ENCODE data around the gene IGF2R. TPM values are rescaled to one million over a fixed set of nuclear protein-coding genes. Genes with fewer than 3 reads are reported as not detected.

Gene IGF2R
- total RNA-seq, 4 donors from 2014 or later: 38.2 to 56.1 (median 52.0) TPM

DNA sequence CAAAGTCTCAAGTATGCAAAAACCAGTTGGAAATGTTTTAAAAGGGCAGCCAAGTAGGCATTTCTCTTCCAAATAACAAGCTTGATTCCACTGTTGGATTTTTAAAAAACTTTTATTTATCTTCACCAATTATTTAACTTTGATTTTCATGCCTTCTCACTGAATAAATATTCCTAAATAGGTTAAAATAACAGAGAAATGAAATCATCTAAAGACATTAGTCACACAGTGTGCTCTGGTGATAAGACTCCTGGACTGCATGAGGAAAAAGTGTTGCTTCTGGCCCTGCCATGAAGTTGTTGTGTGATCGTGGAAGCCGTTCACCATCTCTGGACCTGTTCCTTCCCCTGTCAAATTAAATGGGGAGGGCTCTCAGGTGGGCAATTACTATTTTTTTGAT, 33.8 kb upstream of the IGF2R start:
- H3K36me3 ChIP-seq: no peaks in the 10 kb centered on the region
- H3K4me1 ChIP-seq: peaks cover 0 to 10% (median under 1%) of the 10 kb centered on the region in 3 donors
- intact Hi-C loops (cut with DNase I): no loop called here
- no peaks in the 10 kb centered on the region for H3K27me3 ChIP-seq
- no peak for DNase-seq
- peaks cover 0 to 5% (median 0%) of the 10 kb centered on the region in 3 donors for H3K9me3 ChIP-seq
- TF ChIP-seq POLR2A (IDR thresholded peaks at IDR 0.05): no peak
- TF ChIP-seq, protein P1, sequence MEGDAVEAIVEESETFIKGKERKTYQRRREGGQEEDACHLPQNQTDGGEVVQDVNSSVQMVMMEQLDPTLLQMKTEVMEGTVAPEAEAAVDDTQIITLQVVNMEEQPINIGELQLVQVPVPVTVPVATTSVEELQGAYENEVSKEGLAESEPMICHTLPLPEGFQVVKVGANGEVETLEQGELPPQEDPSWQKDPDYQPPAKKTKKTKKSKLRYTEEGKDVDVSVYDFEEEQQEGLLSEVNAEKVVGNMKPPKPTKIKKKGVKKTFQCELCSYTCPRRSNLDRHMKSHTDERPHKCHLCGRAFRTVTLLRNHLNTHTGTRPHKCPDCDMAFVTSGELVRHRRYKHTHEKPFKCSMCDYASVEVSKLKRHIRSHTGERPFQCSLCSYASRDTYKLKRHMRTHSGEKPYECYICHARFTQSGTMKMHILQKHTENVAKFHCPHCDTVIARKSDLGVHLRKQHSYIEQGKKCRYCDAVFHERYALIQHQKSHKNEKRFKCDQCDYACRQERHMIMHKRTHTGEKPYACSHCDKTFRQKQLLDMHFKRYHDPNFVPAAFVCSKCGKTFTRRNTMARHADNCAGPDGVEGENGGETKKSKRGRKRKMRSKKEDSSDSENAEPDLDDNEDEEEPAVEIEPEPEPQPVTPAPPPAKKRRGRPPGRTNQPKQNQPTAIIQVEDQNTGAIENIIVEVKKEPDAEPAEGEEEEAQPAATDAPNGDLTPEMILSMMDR (IDR thresholded peaks at IDR 0.05): no peak
- no peak overlapping the region for H3K27ac ChIP-seq
- 57 to 69% methylated on average over 2 of the region's 2 CpGs for WGBS, 2 donors
- no peak overlapping the region for H3K4me3 ChIP-seq

DNA sequence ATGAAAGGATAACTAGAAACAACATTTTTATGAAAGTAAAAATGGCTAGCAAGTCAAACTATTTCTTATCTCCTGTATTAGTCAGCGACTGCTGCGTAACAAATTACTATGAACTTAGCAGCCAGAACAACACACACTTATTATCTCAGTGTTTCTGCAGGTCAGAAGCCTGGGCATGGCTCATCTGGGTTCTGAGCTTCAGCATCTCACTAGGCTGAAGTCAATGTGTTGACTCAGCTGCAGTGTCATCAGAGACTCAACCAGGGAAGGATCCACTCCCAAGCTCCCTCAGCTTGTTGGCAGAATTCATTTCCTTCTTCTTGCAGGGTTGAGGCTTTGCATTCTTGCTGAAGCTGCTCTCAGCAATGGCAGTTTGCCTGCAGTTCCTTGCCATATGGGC, 33.2 kb upstream of the IGF2R start:
- no peaks in the 10 kb centered on the region for H3K36me3 ChIP-seq
- H3K27me3 ChIP-seq: no peaks in the 10 kb centered on the region
- WGBS, 2 donors: 95 to 100% methylated on average over 2 of the region's 2 CpGs
- TF ChIP-seq POLR2A (IDR thresholded peaks at IDR 0.05): no peak
- TF ChIP-seq, protein P1 (IDR thresholded peaks at IDR 0.05): no peak
- H3K27ac ChIP-seq: no peak overlapping the region
- peaks cover 0 to 9% (median 0%) of the 10 kb centered on the region in 3 donors for H3K4me1 ChIP-seq
- peaks cover 0 to 5% (median 0%) of the 10 kb centered on the region in 3 donors for H3K9me3 ChIP-seq
- DNase-seq: no peak
- intact Hi-C loops (cut with DNase I): no loop called here
- H3K4me3 ChIP-seq: no peak overlapping the region

DNA sequence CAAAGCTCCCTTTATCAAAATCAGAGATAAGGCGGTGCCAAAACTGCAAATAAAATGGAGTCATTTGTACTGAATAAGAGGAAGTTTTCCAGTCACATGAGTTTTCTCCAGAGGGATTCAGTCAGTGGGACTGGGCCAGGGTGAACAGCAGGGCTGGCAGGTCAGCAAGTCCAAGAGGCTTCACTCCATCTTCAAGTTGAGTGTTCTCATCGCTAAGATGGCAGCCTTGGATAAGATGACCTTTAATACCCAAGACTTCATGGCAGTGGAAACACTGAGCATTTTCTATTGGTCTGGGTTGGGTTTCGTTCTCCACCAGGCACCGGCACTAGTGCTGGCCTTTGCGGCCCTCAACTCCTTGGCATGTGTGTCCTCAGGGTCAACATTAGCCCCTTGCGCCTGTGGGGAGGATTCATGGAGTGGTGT, 29.3 kb upstream of the IGF2R start:
- DNase-seq: no peak
- 87 to 91% methylated on average over 6 of the region's 6 CpGs for WGBS, 2 donors
- peaks cover 0 to 3% (median 0%) of the 10 kb centered on the region in 3 donors for H3K4me1 ChIP-seq
- H3K9me3 ChIP-seq: peaks cover 3 to 13% (median 7%) of the 10 kb centered on the region in 3 donors
- H3K4me3 ChIP-seq: no peak overlapping the region
- no peak overlapping the region for H3K27ac ChIP-seq
- intact Hi-C loops (cut with DNase I): loop anchor here (10.0 kb wide), 1 partner anchor 75 kb away; no protein-coding TSS in a partner anchor
- H3K27me3 ChIP-seq: peaks cover 0 to 3% (median 0%) of the 10 kb centered on the region in 4 donors
- TF ChIP-seq POLR2A (IDR thresholded peaks at IDR 0.05): no peak
- TF ChIP-seq, protein P1 (IDR thresholded peaks at IDR 0.05): no peak
- no peaks in the 10 kb centered on the region for H3K36me3 ChIP-seq

DNA sequence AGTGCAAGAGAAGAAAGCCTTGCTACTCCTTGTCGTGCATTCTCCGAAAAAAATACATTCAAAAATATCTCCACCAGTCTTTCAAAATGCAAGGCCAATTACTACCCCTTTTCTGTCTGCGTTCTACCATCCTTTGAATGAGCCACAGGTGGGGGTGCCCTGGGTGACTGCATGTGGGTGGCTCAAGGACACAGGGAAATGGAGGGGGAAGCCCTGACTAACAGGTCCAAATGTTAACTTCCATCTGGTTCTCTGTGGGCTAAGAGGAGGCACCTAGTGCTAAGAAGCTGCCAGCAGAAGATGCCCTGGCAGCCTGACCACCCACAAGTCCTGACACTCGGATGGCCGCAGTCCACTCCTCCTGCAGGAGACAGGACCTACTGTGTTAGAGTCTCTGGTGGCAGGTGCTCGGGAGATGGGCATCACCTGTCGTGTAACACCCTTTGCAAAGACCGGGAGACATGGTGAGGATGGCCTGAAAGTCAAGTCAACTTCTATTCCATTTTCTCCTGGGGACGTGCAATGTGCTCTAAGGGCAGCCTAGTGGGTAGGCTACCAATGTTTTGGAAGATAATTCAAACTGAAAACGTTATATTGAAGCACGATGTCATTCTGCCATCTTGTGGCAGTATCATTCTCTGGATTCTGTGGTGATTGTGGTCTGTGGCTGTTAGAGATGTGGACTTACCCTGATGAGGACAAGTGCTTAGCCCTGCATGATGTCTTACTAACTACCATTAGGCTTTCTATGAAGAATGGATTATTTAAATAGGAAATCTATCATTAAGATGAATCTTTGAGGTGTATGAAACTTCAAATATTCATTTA, 27.4 kb upstream of the IGF2R start:
- TF ChIP-seq, protein P1 (IDR thresholded peaks at IDR 0.05): peak in 5 of 6 experiments; percentile 18 to 62 (median 44)
- no peak for TF ChIP-seq POLR2A (IDR thresholded peaks at IDR 0.05)
- Histone ChIP-seq H3K36me3 (no peaks in the 10 kb centered on the region), H3K9me3 (peaks cover 3 to 18% (median 10%) of the 10 kb centered on the region in 3 donors), H3K27ac (no peak overlapping the region), H3K4me3 (no peak overlapping the region), H3K4me1 (no peaks in the 10 kb centered on the region), H3K27me3 (peaks cover 0 to 3% (median 0%) of the 10 kb centered on the region in 4 donors)
- DNase-seq: no peak
- intact Hi-C loops (cut with DNase I): loop anchor here (10.0 kb wide), 1 partner anchor 77 kb away; no protein-coding TSS in a partner anchor
- 64 to 72% methylated on average over 9 to 11 of the region's 11 CpGs for WGBS, 2 donors

DNA sequence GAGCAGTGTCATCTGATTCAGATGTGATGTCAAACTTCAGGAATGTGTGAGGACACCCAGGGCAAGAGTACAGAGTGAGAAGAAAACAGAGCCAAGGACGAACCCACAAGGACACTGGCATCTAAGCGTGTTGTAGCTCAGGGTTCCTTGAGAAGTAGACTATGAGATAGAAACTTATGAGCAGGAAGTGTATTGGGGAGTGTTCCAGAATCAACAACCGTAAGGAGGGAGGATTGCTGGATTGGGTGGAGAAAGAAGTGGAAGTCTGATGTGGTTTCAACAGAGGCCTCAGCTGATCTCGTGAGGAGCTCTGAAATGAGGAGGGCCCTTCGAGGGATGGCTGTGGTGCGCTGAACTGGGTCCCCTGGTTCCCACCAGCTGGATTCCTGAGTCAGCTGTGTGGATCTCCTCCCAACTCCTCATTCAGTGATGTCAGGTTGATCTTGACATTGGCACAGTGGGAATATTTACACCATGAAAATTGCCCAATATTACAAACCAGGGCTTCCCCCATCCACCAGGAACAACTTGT, 25.7 kb upstream of the IGF2R start:
- no peak for DNase-seq
- WGBS, 2 donors: 61 to 76% methylated on average over 6 of the region's 6 CpGs
- peak overlapping the region in 1 of 4 donors; percentile 32 for H3K27ac ChIP-seq

More for the DNA sequence above, 25.7 kb upstream of the IGF2R start:
- H3K36me3 ChIP-seq: no peaks in the 10 kb centered on the region
- H3K4me1 ChIP-seq: no peaks in the 10 kb centered on the region
- TF ChIP-seq, protein P1 (IDR thresholded peaks at IDR 0.05): no peak
- TF ChIP-seq POLR2A (IDR thresholded peaks at IDR 0.05): no peak
- intact Hi-C loops (cut with DNase I): loop anchor here (10.0 kb wide), 1 partner anchor 78 kb away; no protein-coding TSS in a partner anchor
- H3K27me3 ChIP-seq: peaks cover 0 to 3% (median 0%) of the 10 kb centered on the region in 4 donors
- no peak overlapping the region for H3K4me3 ChIP-seq
- H3K9me3 ChIP-seq: peaks cover 3 to 18% (median 10%) of the 10 kb centered on the region in 3 donors

Measured in esophagus squamous epithelium (tissue), 5 donors.